HEK293 (cell line): ENCODE data around the gene ITPR3.

Experiments
- BCL11B ChIP-seq: fragments of 450-650 bp; formaldehyde crosslinking; IDR thresholded peaks from 2 replicates; pipeline ENCODE4 v1.5.1; 2016; ENCODE audit warnings: low read depth, missing biosample characterization, missing genetic modification characterization
- GLI2 ChIP-seq: fragments of 450-650 bp; formaldehyde crosslinking; IDR thresholded peaks from 2 replicates; pipeline ENCODE4; 2017; ENCODE audit warnings: missing biosample characterization, missing genetic modification characterization, low read depth, borderline replicate concordance
- GLIS2 ChIP-seq: fragments of 450-650 bp; formaldehyde crosslinking; IDR thresholded peaks from 2 replicates; pipeline ENCODE4 v1.5.1; 2016; ENCODE audit warnings: missing biosample characterization, missing genetic modification characterization
- MEIS1 ChIP-seq: sonication (generic); formaldehyde crosslinking; IDR thresholded peaks from 2 replicates; pipeline ENCODE4 v1.8.1; 2022; ENCODE audit warnings: missing genetic modification reagents, mild to moderate bottlenecking, borderline replicate concordance
- MZF1 ChIP-seq: fragments of 450-650 bp; formaldehyde crosslinking; IDR thresholded peaks from 2 replicates; pipeline ENCODE4 v1.5.1; 2017; ENCODE audit warnings: missing biosample characterization, missing genetic modification characterization, borderline replicate concordance
- PRDM10 ChIP-seq: fragments of 450-650 bp; formaldehyde crosslinking; IDR thresholded peaks from 2 replicates; pipeline ENCODE4 v1.5.1; 2016; ENCODE audit warnings: missing biosample characterization, missing genetic modification characterization
- PRDM4 ChIP-seq: fragments of 450-650 bp; formaldehyde crosslinking; IDR thresholded peaks from 2 replicates; pipeline ENCODE4 v1.5.1; 2017; ENCODE audit warnings: missing biosample characterization, missing genetic modification characterization
- REST ChIP-seq: fragments of 450-650 bp; formaldehyde crosslinking; IDR thresholded peaks from 2 replicates; pipeline ENCODE4 v1.5.1; 2016; ENCODE audit warnings: missing biosample characterization, missing genetic modification characterization
- SP3 ChIP-seq: fragments of 450-650 bp; formaldehyde crosslinking; IDR thresholded peaks from 2 replicates; pipeline ENCODE4 v1.5.1; 2016; ENCODE audit warnings: missing biosample characterization, missing genetic modification characterization
- SP7 ChIP-seq: fragments of 450-650 bp; formaldehyde crosslinking; IDR thresholded peaks from 2 replicates; pipeline ENCODE4 v1.5.1; 2016; ENCODE audit warnings: missing biosample characterization, missing genetic modification characterization
- ZBTB26 ChIP-seq: fragments of 450-650 bp; formaldehyde crosslinking; optimal IDR thresholded peaks from 2 replicates; pipeline ENCODE3; 2016; ENCODE audit warnings: missing biosample characterization, mild to moderate bottlenecking, missing genetic modification characterization
- ZNF140 ChIP-seq: fragments of 450-650 bp; formaldehyde crosslinking; IDR thresholded peaks from 2 replicates; pipeline ENCODE4 v1.5.1; 2016; ENCODE audit warnings: missing biosample characterization, missing genetic modification characterization
- ZNF155 ChIP-seq: fragments of 450-650 bp; formaldehyde crosslinking; IDR thresholded peaks from 2 replicates; pipeline ENCODE4 v1.5.1; 2016; ENCODE audit warnings: missing biosample characterization, missing genetic modification characterization
- ZNF16 ChIP-seq: fragments of 450-650 bp; formaldehyde crosslinking; IDR thresholded peaks from 2 replicates; pipeline ENCODE4 v1.5.1; 2016; ENCODE audit warnings: low read depth, missing biosample characterization, missing genetic modification characterization
- ZNF211 ChIP-seq: fragments of 450-650 bp; formaldehyde crosslinking; IDR thresholded peaks from 2 replicates; pipeline ENCODE4 v1.5.1; 2016; ENCODE audit warnings: low read depth, missing biosample characterization, missing genetic modification characterization
- ZNF23 ChIP-seq: fragments of 450-650 bp; formaldehyde crosslinking; IDR thresholded peaks from 2 replicates; pipeline ENCODE4 v1.5.1; 2016; ENCODE audit warnings: missing biosample characterization, missing genetic modification characterization, borderline replicate concordance
- ZNF280C ChIP-seq: fragments of 450-650 bp; formaldehyde crosslinking; IDR thresholded peaks from 2 replicates; pipeline ENCODE4 v1.5.1; 2016; ENCODE audit warnings: missing biosample characterization, missing genetic modification characterization
- ZNF416 ChIP-seq: fragments of 450-650 bp; formaldehyde crosslinking; IDR thresholded peaks from 2 replicates; pipeline ENCODE4 v1.5.1; 2016; ENCODE audit warnings: missing biosample characterization, missing genetic modification characterization
- ZNF610 ChIP-seq: fragments of 450-650 bp; formaldehyde crosslinking; IDR thresholded peaks from 2 replicates; pipeline ENCODE4 v1.5.1; 2016; ENCODE audit warnings: missing biosample characterization, missing genetic modification characterization, borderline replicate concordance
- ZNF704 ChIP-seq: fragments of 450-650 bp; formaldehyde crosslinking; IDR thresholded peaks from 2 replicates; pipeline ENCODE4 v1.5.1; 2016; ENCODE audit warnings: missing biosample characterization, missing genetic modification characterization
- ZNF837 ChIP-seq: fragments of 450-650 bp; formaldehyde crosslinking; IDR thresholded peaks from 2 replicates; pipeline ENCODE4 v1.5.1; 2016; ENCODE audit warnings: missing biosample characterization, missing genetic modification characterization
- ZSCAN5A ChIP-seq: fragments of 450-650 bp; formaldehyde crosslinking; IDR thresholded peaks from 2 replicates; pipeline ENCODE4 v1.5.1; 2016; ENCODE audit warnings: missing biosample characterization, missing genetic modification characterization

ITPR3 gene

GRCh38 chr6:33622456-33623431, 1.6 kb downstream of the ITPR3 start (continued):
- TF ChIP-seq ZBTB26 (tag by site-specific recombination) (no peak), ZNF837 (tag by site-specific recombination) (no peak), SP3 (tag by site-specific recombination) (peak; percentile 38), PRDM10 (tag by site-specific recombination) (no peak; the same call in 1 of the 2 replicates), ZNF280C (tag by site-specific recombination) (no peak), ZNF704 (tag by site-specific recombination) (no peak), ZNF140 (tag by site-specific recombination) (no peak), ZNF16 (tag by site-specific recombination) (no peak), ZNF23 (tag by site-specific recombination) (no peak), MEIS1 (no peak), ZNF155 (tag by site-specific recombination) (no peak), GLI2 (tag by site-specific recombination) (no peak), MZF1 (tag by site-specific recombination) (no peak), PRDM4 (tag by site-specific recombination) (no peak), REST (peak; percentile 45; the same call in 1 of the 2 replicates), GLIS2 (tag by site-specific recombination) (peak; percentile 28; the same call in 1 of the 2 replicates), ZNF416 (tag by site-specific recombination) (no peak), BCL11B (tag by site-specific recombination) (no peak), ZNF211 (tag by site-specific recombination) (no peak), ZSCAN5A (tag by site-specific recombination) (no peak), SP7 (tag by site-specific recombination) (peak; percentile 44; the same call in 1 of the 2 replicates), ZNF610 (no peak)
